ENCODE data around the gene SLC37A4.
"Not testable (repeated sequence)": the region's sequence is repeated elsewhere in the genome, so short reads cannot be mapped to it uniquely, and the experiment has no call there.

DNA sequence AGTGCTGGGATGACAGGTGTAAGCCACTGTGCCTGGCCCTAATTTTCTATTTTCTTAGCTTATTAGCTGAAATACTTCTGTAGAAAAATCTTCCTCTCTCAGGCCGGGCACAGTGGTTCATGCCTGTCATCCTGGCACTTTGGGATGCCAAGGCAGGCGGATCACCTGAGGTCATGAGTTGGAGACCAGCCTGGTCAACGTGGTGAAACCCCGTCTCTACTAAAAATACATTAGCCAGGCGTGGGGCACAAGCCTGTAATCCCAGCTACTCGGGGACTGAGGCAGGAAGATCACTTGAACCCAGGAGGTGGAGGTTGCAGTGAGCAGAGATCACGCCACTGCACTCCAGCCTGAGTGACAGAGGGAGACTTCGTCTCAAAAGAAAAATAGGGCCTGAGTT, 46.3 kb downstream of the SLC37A4 start:
- TF ChIP-seq POLR2A (IDR thresholded peaks at IDR 0.05): not testable (repeated sequence)
- TF ChIP-seq, protein P1, sequence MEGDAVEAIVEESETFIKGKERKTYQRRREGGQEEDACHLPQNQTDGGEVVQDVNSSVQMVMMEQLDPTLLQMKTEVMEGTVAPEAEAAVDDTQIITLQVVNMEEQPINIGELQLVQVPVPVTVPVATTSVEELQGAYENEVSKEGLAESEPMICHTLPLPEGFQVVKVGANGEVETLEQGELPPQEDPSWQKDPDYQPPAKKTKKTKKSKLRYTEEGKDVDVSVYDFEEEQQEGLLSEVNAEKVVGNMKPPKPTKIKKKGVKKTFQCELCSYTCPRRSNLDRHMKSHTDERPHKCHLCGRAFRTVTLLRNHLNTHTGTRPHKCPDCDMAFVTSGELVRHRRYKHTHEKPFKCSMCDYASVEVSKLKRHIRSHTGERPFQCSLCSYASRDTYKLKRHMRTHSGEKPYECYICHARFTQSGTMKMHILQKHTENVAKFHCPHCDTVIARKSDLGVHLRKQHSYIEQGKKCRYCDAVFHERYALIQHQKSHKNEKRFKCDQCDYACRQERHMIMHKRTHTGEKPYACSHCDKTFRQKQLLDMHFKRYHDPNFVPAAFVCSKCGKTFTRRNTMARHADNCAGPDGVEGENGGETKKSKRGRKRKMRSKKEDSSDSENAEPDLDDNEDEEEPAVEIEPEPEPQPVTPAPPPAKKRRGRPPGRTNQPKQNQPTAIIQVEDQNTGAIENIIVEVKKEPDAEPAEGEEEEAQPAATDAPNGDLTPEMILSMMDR (IDR thresholded peaks at IDR 0.05): not testable (repeated sequence)

All from esophagus squamous epithelium (tissue), 4 donors.